K562 (cell line): Measurements from ENCODE around the gene CD36. TPM values are rescaled to one million over a fixed set of nuclear protein-coding genes. Genes with fewer than 3 reads are reported as not detected.

Experiments
- ATAC-seq: fragments of 200-7000 bp; cut with Tn5 transposase; 3 replicates; pipeline ENCODE4 v1.9.1; 2020; ENCODE audit warnings: moderate library complexity
- BruUV-seq: library from RNA; stranded (reverse); fragments of 400-500 nt; replicated peaks from 2 replicates; lab custom pipeline; 2021; lab: Mats Ljungman, UMichigan
- CTCF ChIA-PET: fragments of 300-600 bp; formaldehyde crosslinking; extraction: SDS; loops from one replicate; lab custom pipeline; 2021; ENCODE audit warnings: low intra/inter-chr PET ratio; lab: Yijun Ruan, JAX
- POLR2A ChIA-PET: fragments of 300-600, 350-650 bp; sonication (Branson Sonifier 250); formaldehyde crosslinking; extraction: SDS; loops from one replicate; lab custom pipeline; 2021; ENCODE audit warnings: antibody characterized with exemption, inconsistent platforms; lab: Yijun Ruan, JAX
- DNase-seq, 4 experiments: peaks; one replicate each; pipeline versions ENCODE4 v3.0.0 to v3.0.0-alpha.2; 2011 to 2018; ENCODE audit warnings: low spot score in 3 of 4, mixed read lengths in 3 of 4; ENCODE audit errors: extremely low read depth in 1 of 4
- FAIRE-seq: peaks from 2 replicates; lab custom pipeline; 2011; peaks lifted over from hg19 to GRCh38; lab: Jason Lieb, UNC
- H2AFZ ChIP-seq: 2 replicates; pipeline ENCODE4 v1.6.0; 2011; ENCODE audit warnings: low read depth, low read length, control low read depth, inconsistent platforms
- H3K27ac ChIP-seq: fragments of 200-600 bp; 3 replicates; pipeline ENCODE4 v1.8.0; 2011; ENCODE audit warnings: low read depth, mild to moderate bottlenecking, control low read depth, inconsistent platforms, low read length, moderate library complexity, mixed read lengths; ENCODE audit errors: extremely low read depth
- H3K27me3 ChIP-seq, 2 experiments: fragments of 300-600 bp in 1 of 2; 2 replicates in 1 of 2; 3 replicates in 1 of 2; pipeline versions ENCODE4 v1.6.0 to v1.8.0; 2011; ENCODE audit warnings: inconsistent platforms in 2 of 2, low read length in 2 of 2, mild to moderate bottlenecking in 1 of 2, mixed read lengths in 1 of 2, moderate library complexity in 1 of 2; ENCODE audit not compliant: control insufficient read depth in 2 of 2, insufficient read depth in 2 of 2
- H3K36me3 ChIP-seq: fragments of 300-600 bp; 3 replicates; pipeline ENCODE4 v1.8.0; 2011; ENCODE audit warnings: mild to moderate bottlenecking, low read length, inconsistent platforms; ENCODE audit not compliant: control insufficient read depth, insufficient read depth
- H3K4me1 ChIP-seq, 2 experiments: fragments of 200-600 bp in 1 of 2; replicated peaks in 1 of 2; 2 replicates in 1 of 2; 3 replicates in 1 of 2; pipeline versions ENCODE4 v1.5.1 to v1.8.0; 2011; ENCODE audit warnings: inconsistent platforms in 2 of 2, low read length in 2 of 2, mild to moderate bottlenecking in 1 of 2, mixed read lengths in 1 of 2, moderate library complexity in 1 of 2; ENCODE audit not compliant: control insufficient read depth in 2 of 2, insufficient read depth in 2 of 2
- H3K4me2 ChIP-seq: 2 replicates; pipeline ENCODE4 v1.6.1; 2011; ENCODE audit warnings: low read length, control low read depth, inconsistent platforms, mixed read lengths; ENCODE audit not compliant: insufficient read depth
- H3K4me3 ChIP-seq: fragments of 200-600 bp; sonication (generic), shearing (Covaris generic); 2 replicates; pipeline ENCODE4 v1.5.1; 2016; ENCODE audit warnings: control low read depth, inconsistent platforms
- H3K79me2 ChIP-seq: fragments of 200-600 bp; 3 replicates; pipeline ENCODE4 v1.8.0; 2011; ENCODE audit warnings: low read length, inconsistent platforms; ENCODE audit not compliant: control insufficient read depth, insufficient read depth
- H3K9ac ChIP-seq, 2 experiments: 2 replicates each; pipeline versions ENCODE4 v1.6.0 to v1.6.1; 2011; ENCODE audit warnings: low read depth in 2 of 2, low read length in 2 of 2, control low read depth in 1 of 2, inconsistent platforms in 1 of 2, mild to moderate bottlenecking in 1 of 2, mixed read lengths in 1 of 2; ENCODE audit not compliant: insufficient read depth in 1 of 2
- H3K9me1 ChIP-seq: one replicate; pipeline ENCODE4 v1.6.0; 2011; ENCODE audit warnings: inconsistent platforms, mild to moderate bottlenecking, low read length, moderate library complexity; ENCODE audit not compliant: control insufficient read depth, insufficient read depth
- H3K9me3 ChIP-seq: replicated peaks from 2 replicates; pipeline ENCODE4 v1.5.1; 2011; ENCODE audit warnings: low read depth, low read length, inconsistent platforms; ENCODE audit not compliant: control insufficient read depth, insufficient read depth
- H4K20me1 ChIP-seq: replicated peaks from 2 replicates; pipeline ENCODE4 v1.6.1; 2011; ENCODE audit warnings: low read length, inconsistent platforms, mixed read lengths; ENCODE audit not compliant: control insufficient read depth, insufficient read depth
- PURB ChIP-seq: sonication (generic); formaldehyde crosslinking; IDR thresholded peaks from 2 replicates; pipeline ENCODE4 v1.9.0; 2021; ENCODE audit warnings: low read depth, mild to moderate bottlenecking, missing genetic modification reagents
- RNF219 ChIP-seq: fragments of 250-450 bp; sonication (Bioruptor Pico); IDR thresholded peaks from 2 replicates; pipeline ENCODE4 v1.5.0; 2022; ENCODE audit warnings: mild to moderate bottlenecking
- TCF15 ChIP-seq: fragments of 250-450 bp; sonication (Bioruptor Pico); IDR thresholded peaks from 2 replicates; pipeline ENCODE4 v1.8.0; 2022; ENCODE audit warnings: moderate library complexity, mild to moderate bottlenecking, inconsistent platforms
- ZNF707 ChIP-seq: fragments of 250-450 bp; sonication (Bioruptor Pico); conservative IDR thresholded peaks from 2 replicates; pipeline ENCODE4 v1.8.0; 2022; ENCODE audit warnings: inconsistent platforms, mild to moderate bottlenecking, moderate library complexity
- WGBS: fragments of 100-300 bp; shearing (Covaris generic); methylation state at CpG from one replicate; pipeline ENCODE4 v1.1.6; 2016; ENCODE audit warnings: low coverage, mixed read lengths; ENCODE audit not compliant: insufficient coverage; ENCODE audit errors: missing lambda C conversion rate; 5-methylcytosine and 5-hydroxymethylcytosine counted together
- in situ Hi-C: fragments of 300-500 bp; cut with MboI; formaldehyde crosslinking; loops from 4 replicates; pipeline ENCODE4 v1.15.0; 2018; ENCODE audit warnings: inconsistent platforms, mixed read lengths
- intact Hi-C: fragments of 100-400 bp; cut with micrococcal nuclease; formaldehyde crosslinking; loops from 2 replicates; pipeline ENCODE4 v1.14.2; 2022
- polyA plus RNA-seq, 8 experiments: library from polyadenylated mRNA; depleted of rRNA in 4 of 8; stranded (reverse) in 5 of 8; unstranded in 3 of 8; fragments of >200 nt; fragmentation: Nextera tagmentation in 2 of 8; fragmentation: Illumina TruSeq in 1 of 8; extraction: Ambion mirVana in 2 of 8; extraction: Trizol in 1 of 8; gene quantifications; 2 replicates each; pipeline versions ENCODE4 v1.2.1 to v1.2.3, GENCODE V29; 2011 to 2014; ENCODE audit warnings: inconsistent platforms in 1 of 8, missing spikeins in 1 of 8
- total RNA-seq, 7 experiments: library from RNA; depleted of rRNA in 6 of 7; stranded (reverse); fragments of >200 nt in 6 of 7; fragmentation: Illumina TruSeq in 2 of 7; extraction: Trizol in 2 of 7; gene quantifications; 2 replicates each; pipeline versions ENCODE4 v1.2.1 to v1.2.3, GENCODE V29; 2011 to 2021; ENCODE audit warnings: low replicate concordance in 1 of 7

Gene CD36
- total and polyA plus RNA-seq, 9 of the 15 experiments (the other 6 are each of a cell fraction or from before 2014, with no cell fraction given): 0.09 to 4.0 (median 0.42) TPM

- TF ChIP-seq TCF15: peak; percentile 89
- TF ChIP-seq ZNF707 (CRISPR knock-in tag): peak; percentile 75
- peak; percentile 84; the same call in 1 of the 2 replicates for TF ChIP-seq RNF219 (CRISPR knock-in tag)
Measured at GRCh38 chr7:80682744-80683143, 44.3 kb downstream of the CD36 start (continued).

- TF ChIP-seq PURB: no peak
- Histone ChIP-seq H3K36me3 (no peaks in the 10 kb centered on the region), H3K27ac (no peak overlapping the region), H3K4me2 (no peak overlapping the region), H3K9ac (no peak overlapping the region), H2AFZ (no peak overlapping the region), H3K9me3 (peaks cover 4% of the 10 kb centered on the region; the same call in 1 of the 2 replicates), H3K4me3 (no peak overlapping the region), H4K20me1 (no peaks in the 10 kb centered on the region), H3K79me2 (no peaks in the 10 kb centered on the region), H3K27me3 (no peaks in the 10 kb centered on the region), H3K4me1 (no peaks in the 10 kb centered on the region), H3K9me1 (no peaks in the 10 kb centered on the region)
- intact Hi-C loops: no loop called here
- FAIRE-seq (no peak), DNase-seq (no peak), ATAC-seq (no peak)
- no TSS peak for BruUV-seq
- in situ Hi-C loops: no loop called here
- WGBS: 3% methylated on average over 2 of the region's 2 CpGs
- CTCF ChIA-PET: no interaction called here
- POLR2A ChIA-PET: no interaction called here
Measured at GRCh38 chr7:80686576-80686975, 48.1 kb downstream of the CD36 start.
